Astrocyte (in vitro differentiated cells and primary cell): Measurements from ENCODE around the gene CSH2. TPM values are rescaled to one million over a fixed set of nuclear protein-coding genes. Genes with fewer than 3 reads are reported as not detected.

Experiments used
- DNase-seq: peaks from one replicate; pipeline ENCODE4 v3.0.0-alpha.2; 2010; ENCODE audit warnings: low read depth
- FAIRE-seq: peaks from 2 replicates; lab custom pipeline; 2011; peaks lifted over from hg19 to GRCh38; lab: Jason Lieb, UNC
- H2AFZ ChIP-seq: 2 replicates; pipeline ENCODE4 v1.6.0; 2012; ENCODE audit warnings: low read depth, low read length, inconsistent platforms
- H3K27ac ChIP-seq: 2 replicates; pipeline ENCODE4 v1.5.1; 2011; ENCODE audit warnings: low read depth, low read length, inconsistent platforms
- H3K27me3 ChIP-seq: 2 replicates; pipeline ENCODE4 v1.6.0; 2011; ENCODE audit warnings: low read length, inconsistent platforms; ENCODE audit not compliant: insufficient read depth
- H3K36me3 ChIP-seq: 2 replicates; pipeline ENCODE4 v1.5.1; 2011; ENCODE audit warnings: low read length, inconsistent platforms; ENCODE audit not compliant: insufficient read depth
- H3K4me1 ChIP-seq: 2 replicates; pipeline ENCODE4 v1.5.1; 2011; ENCODE audit warnings: low read length, inconsistent platforms; ENCODE audit not compliant: insufficient read depth
- H3K4me2 ChIP-seq: 2 replicates; pipeline ENCODE4 v1.6.0; 2012; ENCODE audit warnings: low read length, inconsistent platforms
- H3K4me3 ChIP-seq: 2 replicates; pipeline ENCODE4 v1.5.1; 2011; ENCODE audit warnings: low read depth, mild to moderate bottlenecking, low read length, inconsistent platforms; ENCODE audit not compliant: insufficient read depth
- H3K79me2 ChIP-seq: 2 replicates; pipeline ENCODE4 v1.6.0; 2012; ENCODE audit warnings: mild to moderate bottlenecking, low read length, inconsistent platforms; ENCODE audit not compliant: insufficient read depth
- H3K9ac ChIP-seq: 2 replicates; pipeline ENCODE4 v1.6.0; 2012; ENCODE audit warnings: mild to moderate bottlenecking, low read length, inconsistent platforms
- H3K9me3 ChIP-seq: 2 replicates; pipeline ENCODE4 v1.5.1; 2012; ENCODE audit warnings: low read depth, mild to moderate bottlenecking, low read length, inconsistent platforms; ENCODE audit not compliant: insufficient read depth
- H4K20me1 ChIP-seq: 2 replicates; pipeline ENCODE4 v1.6.0; 2012; ENCODE audit warnings: low read length, inconsistent platforms; ENCODE audit not compliant: insufficient read depth
- H3K27ac Mint-ChIP-seq: one replicate; pipeline ENCODE4 v1.8.0; 2021; ENCODE audit warnings: mild to moderate bottlenecking, mixed read lengths; ENCODE audit not compliant: unreplicated experiment
- H3K27me3 Mint-ChIP-seq: one replicate; pipeline ENCODE4 v1.8.0; 2021; ENCODE audit warnings: low read depth, mixed read lengths; ENCODE audit not compliant: unreplicated experiment
- H3K36me3 Mint-ChIP-seq: one replicate; pipeline ENCODE4 v1.8.0; 2021; ENCODE audit warnings: low read depth, mixed read lengths; ENCODE audit not compliant: unreplicated experiment
- H3K4me1 Mint-ChIP-seq: one replicate; pipeline ENCODE4 v1.8.0; 2021; ENCODE audit warnings: low read depth, mixed read lengths; ENCODE audit not compliant: unreplicated experiment
- H3K4me3 Mint-ChIP-seq: one replicate; pipeline ENCODE4 v1.8.0; 2021; ENCODE audit warnings: mild to moderate bottlenecking, moderate library complexity, mixed read lengths; ENCODE audit not compliant: unreplicated experiment
- H3K9me3 Mint-ChIP-seq: one replicate; pipeline ENCODE4 v1.8.0; 2021; ENCODE audit warnings: mild to moderate bottlenecking, mixed read lengths; ENCODE audit not compliant: unreplicated experiment
- CTCF ChIP-seq: IDR thresholded peaks from 2 replicates; pipeline ENCODE4 v1.5.1; 2011; ENCODE audit warnings: low read depth, mild to moderate bottlenecking, inconsistent platforms, low read length, moderate library complexity; ENCODE audit not compliant: insufficient read depth
- EZH2 ChIP-seq: IDR thresholded peaks from 2 replicates; pipeline ENCODE4 v1.6.1; 2012; ENCODE audit warnings: mild to moderate bottlenecking, low read length, inconsistent platforms; ENCODE audit not compliant: insufficient read depth
- total RNA-seq: library from RNA; stranded (reverse); gene quantifications from 2 replicates; pipeline ENCODE4 v1.2.1, GENCODE V29; 2021

CSH2 gene
- total RNA-seq, 1 donor from 2014 or later, result 4.3 TPM

GRCh38 chr17:63830278-63830677 is 43.2 kb downstream of the CSH2 start:
- Histone ChIP-seq H4K20me1 (peaks cover 85% of the 10 kb centered on the region), H3K27me3 (no peaks in the 10 kb centered on the region), H2AFZ (no peak overlapping the region), H3K9ac (no peak overlapping the region), H3K4me3 (no peak overlapping the region), H3K4me2 (no peak overlapping the region), H3K79me2 (peaks cover 54% of the 10 kb centered on the region), H3K4me1 (peaks cover 18% of the 10 kb centered on the region), H3K27ac (no peak overlapping the region), H3K9me3 (no peaks in the 10 kb centered on the region), H3K36me3 (peaks cover 62% of the 10 kb centered on the region)
- no peaks in the 10 kb centered on the region for H3K27me3 Mint-ChIP-seq
- TF ChIP-seq EZH2 (no peak), CTCF (no peak)
- H3K9me3 Mint-ChIP-seq, result no peaks in the 10 kb centered on the region
- H3K27ac Mint-ChIP-seq, result no peak overlapping the region
- DNase-seq (no peak), FAIRE-seq (no peak)
- peaks cover 11% of the 10 kb centered on the region for H3K4me1 Mint-ChIP-seq
- peaks cover 34% of the 10 kb centered on the region for H3K36me3 Mint-ChIP-seq
- H3K4me3 Mint-ChIP-seq, result peak overlapping the region; percentile 62

GRCh38 chr17:63828936-63829335 is 44.5 kb downstream of the CSH2 start:
- Histone ChIP-seq H3K4me1 (peaks cover 18% of the 10 kb centered on the region), H3K9ac (peak overlapping the region; percentile 85), H3K9me3 (no peaks in the 10 kb centered on the region), H4K20me1 (peaks cover 71% of the 10 kb centered on the region), H3K27me3 (no peaks in the 10 kb centered on the region), H3K36me3 (peaks cover 70% of the 10 kb centered on the region), H3K4me3 (peak overlapping the region; percentile 96), H3K4me2 (peak overlapping the region; percentile 92), H3K79me2 (peaks cover 67% of the 10 kb centered on the region), H2AFZ (no peak overlapping the region), H3K27ac (no peak overlapping the region)
- Mint-ChIP-seq H3K4me1 (peaks cover 16% of the 10 kb centered on the region), H3K27ac (no peak overlapping the region), H3K9me3 (no peaks in the 10 kb centered on the region), H3K4me3 (peak overlapping the region; percentile 62), H3K36me3 (peaks cover 40% of the 10 kb centered on the region), H3K27me3 (no peaks in the 10 kb centered on the region)
- FAIRE-seq (no peak), DNase-seq (no peak)
- TF ChIP-seq EZH2 (no peak), CTCF (no peak)

- Mint-ChIP-seq H3K36me3 (peaks cover 47% of the 10 kb centered on the region), H3K27ac (peak overlapping the region; percentile 100), H3K27me3 (no peaks in the 10 kb centered on the region), H3K4me1 (peaks cover 14% of the 10 kb centered on the region), H3K4me3 (peak overlapping the region; percentile 98), H3K9me3 (no peaks in the 10 kb centered on the region)
- Histone ChIP-seq H3K4me2 (peak overlapping the region; percentile 92), H3K4me1 (peaks cover 18% of the 10 kb centered on the region), H3K9me3 (no peaks in the 10 kb centered on the region), H4K20me1 (peaks cover 64% of the 10 kb centered on the region), H3K79me2 (peaks cover 75% of the 10 kb centered on the region), H3K36me3 (peaks cover 68% of the 10 kb centered on the region), H3K27ac (peak overlapping the region; percentile 94), H2AFZ (peak overlapping the region; percentile 71), H3K27me3 (no peaks in the 10 kb centered on the region), H3K4me3 (peak overlapping the region; percentile 96), H3K9ac (peak overlapping the region; percentile 85)
- no peak for DNase-seq
- FAIRE-seq, result no peak
- no peak for TF ChIP-seq CTCF
- TF ChIP-seq EZH2, result no peak
Observed at GRCh38 chr17:63827801-63828221, 45.7 kb downstream of the CSH2 start.
